HTERT RPE-1 (cell line): Measurements from ENCODE around the gene PWP2.
"Not testable (repeated sequence)": the region's sequence is repeated elsewhere in the genome, so short reads cannot be mapped to it uniquely, and the experiment has no call there.

Experiments used
- in situ Hi-C: fragments of 300-500 bp; cut with MboI; formaldehyde crosslinking; loops from 4 replicates; pipeline ENCODE4 v1.14.3; 2020; ENCODE audit warnings: low sequenced_read_pairs

The PWP2 gene

DNA sequence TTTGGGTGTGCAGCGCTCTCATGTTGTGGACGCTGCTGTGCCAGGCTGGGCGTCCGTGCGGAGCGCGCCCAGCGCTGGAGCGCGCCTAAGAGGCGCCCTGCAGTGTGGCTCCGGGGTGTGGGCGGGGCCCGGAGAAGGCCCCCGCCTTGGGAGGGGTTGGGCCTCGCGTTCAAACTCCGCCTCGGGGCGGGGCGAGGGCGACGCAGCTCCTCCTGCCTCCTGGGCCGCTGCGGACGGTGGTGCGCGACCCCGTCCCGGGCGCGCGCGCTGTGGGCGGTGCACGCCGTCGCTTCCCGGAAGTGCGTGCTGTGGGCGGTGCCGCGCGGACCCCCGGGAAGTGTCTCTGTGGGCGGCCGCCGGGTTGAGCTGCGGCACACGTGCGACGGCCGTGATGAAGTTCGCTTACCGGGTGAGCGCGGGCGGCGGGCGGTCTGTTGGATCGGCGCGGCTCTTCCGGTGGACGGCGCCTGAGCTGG lies at the start of gene PWP2:
TSS of gene PWP2 (plus strand) at position 374 of the 476 bp plus-strand sequence. CDS start at position 392, 18 bp downstream.
- in situ Hi-C loops: not testable (repeated sequence)

DNA sequence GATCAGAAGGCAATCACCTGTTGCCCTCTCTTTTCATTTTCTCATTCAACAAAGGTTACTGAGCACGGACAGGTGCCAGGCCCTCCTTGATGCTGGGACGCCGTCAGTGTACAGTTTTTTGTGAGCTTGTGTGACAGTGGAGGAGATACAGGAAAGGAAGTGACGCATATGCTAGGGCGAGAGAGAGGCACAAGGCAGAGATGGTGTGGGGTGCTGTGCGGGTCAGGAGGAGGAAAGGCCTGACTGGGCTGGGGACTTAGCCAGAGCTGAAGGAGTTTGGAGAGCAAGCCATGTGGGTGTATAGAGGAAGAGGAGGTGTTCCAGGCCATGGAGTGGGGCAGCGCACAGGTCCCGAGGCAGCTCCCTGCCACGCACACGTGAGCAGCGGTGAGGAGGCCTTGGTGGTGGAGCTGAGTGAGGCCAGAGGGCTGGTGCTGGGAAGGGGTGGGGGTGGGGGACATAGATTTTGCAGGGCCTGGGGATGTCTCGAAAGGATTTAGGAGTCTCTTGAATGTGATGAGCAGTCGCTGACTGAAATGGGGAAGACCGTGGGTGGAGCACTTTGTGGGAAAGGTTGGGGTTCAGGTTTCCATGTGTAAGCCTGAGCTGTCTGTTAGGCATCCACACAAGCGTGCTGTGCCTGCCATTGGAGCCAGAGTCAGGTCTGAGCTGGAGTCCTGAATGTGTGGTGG lies 49.1 kb upstream of the PWP2 start:
- in situ Hi-C loops: no loop called here

DNA sequence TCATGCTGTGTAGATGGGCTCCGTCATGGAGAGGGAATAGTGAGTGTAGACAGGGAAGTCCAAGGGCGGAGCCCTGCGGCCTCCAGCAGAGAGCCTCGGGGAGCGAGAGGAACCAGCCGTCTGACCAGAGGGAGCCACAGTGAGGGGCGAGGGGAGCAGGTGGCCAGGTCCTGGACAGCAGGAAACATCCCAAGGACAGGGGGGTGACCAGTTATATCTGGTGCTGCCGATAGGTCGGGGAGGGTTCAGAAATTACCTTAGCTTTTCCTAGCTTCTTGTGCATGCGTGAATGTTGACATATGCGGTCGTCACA lies 48.6 kb upstream of the PWP2 start:
- in situ Hi-C loops: no loop called here

DNA sequence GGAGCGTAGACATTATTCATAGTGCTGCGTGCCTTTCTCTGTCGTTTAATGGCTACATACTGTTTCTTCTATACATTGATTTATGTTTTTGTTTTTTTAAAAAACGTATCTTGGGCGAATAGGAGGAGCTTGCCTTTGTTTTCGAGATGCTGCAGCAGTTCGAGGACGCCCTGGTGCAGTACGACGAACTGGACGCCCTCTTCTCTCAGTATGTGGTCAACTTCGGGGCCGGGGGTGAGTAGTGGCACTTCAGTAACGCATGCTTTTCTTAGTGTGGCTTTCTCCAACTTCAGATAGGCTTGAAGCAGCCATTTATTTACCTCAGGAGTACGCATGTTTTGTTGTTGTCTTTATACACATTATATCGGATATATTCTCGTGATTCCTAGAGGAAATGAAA lies 48.2 kb upstream of the PWP2 start:
- in situ Hi-C loops: no loop called here

DNA sequence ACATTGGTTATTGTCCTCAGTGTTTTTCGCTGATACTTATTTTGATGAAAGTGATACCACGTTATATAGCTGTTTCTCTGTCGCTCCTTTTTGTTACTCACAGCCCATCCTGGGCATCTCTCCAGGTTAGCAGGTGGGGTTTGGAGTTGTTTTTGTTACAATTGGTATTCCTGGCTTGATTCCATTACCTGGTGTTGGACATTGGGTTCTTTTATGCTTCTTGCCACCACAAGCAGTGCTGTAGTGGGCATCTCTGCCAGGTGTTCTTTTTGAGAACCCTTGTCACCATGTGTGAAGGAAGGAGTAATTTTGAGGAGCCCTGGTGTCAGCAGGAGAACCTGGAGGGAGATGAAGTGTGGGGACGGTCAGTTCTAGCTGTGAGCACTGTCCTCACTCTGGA lies 47.5 kb upstream of the PWP2 start:
- in situ Hi-C loops: no loop called here

GRCh38 chr21:44062380-44062779 lies 44.8 kb upstream of the PWP2 start:
- in situ Hi-C loops: no loop called here

GRCh38 chr21:44063151-44063912 lies 43.9 kb upstream of the PWP2 start:
- in situ Hi-C loops: no loop called here

GRCh38 chr21:44064852-44065403 lies 42.3 kb upstream of the PWP2 start:
- in situ Hi-C loops: no loop called here

DNA sequence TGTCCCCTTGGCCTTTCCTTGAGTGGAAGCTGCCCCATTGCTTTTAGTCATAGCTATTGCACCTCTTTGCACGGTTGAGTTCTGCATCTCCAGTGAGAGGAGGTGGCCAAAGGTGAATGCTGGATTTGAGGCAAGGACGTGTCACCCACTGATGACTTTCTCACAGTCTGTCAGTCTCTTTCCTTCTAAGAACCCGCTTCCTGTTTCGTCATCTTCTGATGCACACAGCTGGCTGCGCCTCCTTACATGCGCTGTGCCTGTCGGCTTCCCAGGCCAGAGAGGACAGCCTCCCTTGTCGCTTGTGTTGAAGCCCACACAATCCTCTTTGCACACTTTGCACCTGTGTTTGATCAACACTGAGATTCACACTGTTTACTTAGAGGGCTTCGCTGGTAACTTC lies 41.8 kb upstream of the PWP2 start:
- in situ Hi-C loops: no loop called here

- in situ Hi-C loops: no loop called here
Observed at GRCh38 chr21:44066116-44066515, 41.1 kb upstream of the PWP2 start.

- in situ Hi-C loops: no loop called here
Observed at GRCh38 chr21:44067011-44067839, 40.0 kb upstream of the PWP2 start.

DNA sequence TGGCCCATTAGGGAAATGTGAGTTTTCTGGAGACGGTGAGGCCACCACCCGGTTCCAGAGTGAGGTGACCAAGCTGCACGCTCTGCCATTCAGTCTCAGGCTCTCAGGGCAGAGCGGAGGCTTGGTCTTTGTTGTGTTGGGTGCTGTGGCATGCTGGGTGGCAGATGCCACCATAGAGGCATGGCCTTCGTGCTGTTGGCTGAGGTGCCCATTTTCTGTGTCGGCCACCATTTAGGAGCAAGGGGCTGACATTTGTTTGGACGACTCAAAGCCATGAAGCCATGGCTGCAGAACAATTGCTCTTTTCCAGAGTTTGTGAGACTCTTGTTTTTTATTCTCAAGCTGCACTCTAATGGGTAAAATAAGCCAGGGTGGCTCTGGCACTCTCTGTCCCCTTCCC lies 36.8 kb upstream of the PWP2 start:
- in situ Hi-C loops: no loop called here

- in situ Hi-C loops: no loop called here
Observed at GRCh38 chr21:44071359-44072104, 35.7 kb upstream of the PWP2 start.

DNA sequence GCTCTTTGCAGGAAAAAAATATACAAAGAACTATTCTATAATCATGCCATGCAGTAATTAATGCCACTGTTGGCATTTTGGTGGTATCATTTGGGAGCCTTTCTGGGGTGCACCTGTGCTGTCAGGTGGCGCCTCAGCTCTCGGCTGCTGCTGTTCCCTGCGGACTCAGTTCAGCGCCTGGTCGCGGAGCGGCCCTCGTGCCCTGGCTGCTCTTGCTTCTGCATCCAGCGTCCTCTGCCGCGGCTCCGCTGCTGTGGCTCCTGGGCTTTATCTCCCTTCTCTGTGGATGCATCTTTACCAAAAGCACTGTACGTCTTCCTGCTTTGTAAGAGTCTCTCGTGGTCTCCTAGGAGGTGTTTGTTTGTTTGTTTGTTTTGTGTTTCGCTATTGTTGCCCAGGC lies 35.1 kb upstream of the PWP2 start:
- in situ Hi-C loops: no loop called here

- in situ Hi-C loops: no loop called here
Observed at GRCh38 chr21:44074315-44074958, 32.8 kb upstream of the PWP2 start.

DNA sequence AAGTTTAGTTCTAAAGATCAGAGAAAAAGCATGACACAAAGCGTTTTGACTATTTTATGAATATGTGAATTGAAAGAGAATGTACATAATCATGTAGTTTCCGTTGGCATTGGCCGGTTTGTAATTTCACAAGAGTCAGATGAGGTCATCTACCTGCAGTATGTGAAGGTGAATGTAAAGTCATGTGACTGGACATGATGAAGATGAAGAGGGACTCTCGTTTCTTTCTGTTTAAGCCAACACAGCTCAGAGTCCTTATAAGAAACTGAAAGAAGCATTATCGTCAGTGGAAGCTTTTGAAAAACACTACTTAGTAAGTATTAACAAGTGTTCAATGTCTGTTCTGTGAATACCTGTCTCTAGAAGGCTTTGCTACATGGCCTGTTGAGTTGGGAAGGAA lies 30.9 kb upstream of the PWP2 start:
- in situ Hi-C loops: no loop called here

- in situ Hi-C loops: no loop called here
Observed at GRCh38 chr21:44078411-44078981, 28.7 kb upstream of the PWP2 start.

- in situ Hi-C loops: no loop called here
Observed at GRCh38 chr21:44079446-44079845, 27.8 kb upstream of the PWP2 start.

GRCh38 chr21:44079846-44080245 lies 27.4 kb upstream of the PWP2 start:
- in situ Hi-C loops: no loop called here
